Keratinocyte (primary cell): ENCODE measurements around the gene ADAM12.

ENCODE experiments used
- EZH2 ChIP-seq: IDR thresholded peaks from one replicate; pipeline ENCODE4 v1.6.1; 2012; ENCODE audit warnings: inconsistent platforms, mild to moderate bottlenecking, low read length, moderate library complexity
- TF ChIP-seq, protein P1 (sequence below), 3 experiments: IDR thresholded peaks in 1 of 3; conservative IDR thresholded peaks in 1 of 3; optimal IDR thresholded peaks in 1 of 3; 2 replicates in 2 of 3; 3 replicates in 1 of 3; pipeline versions ENCODE3 to v1.5.1; 2011; ENCODE audit warnings: low read length in 3 of 3, mild to moderate bottlenecking in 3 of 3, moderate library complexity in 2 of 3, control low read depth in 1 of 3, inconsistent platforms in 1 of 3; ENCODE audit not compliant: insufficient read depth in 2 of 3; ENCODE audit errors: extremely low read depth in 1 of 3

DNA sequence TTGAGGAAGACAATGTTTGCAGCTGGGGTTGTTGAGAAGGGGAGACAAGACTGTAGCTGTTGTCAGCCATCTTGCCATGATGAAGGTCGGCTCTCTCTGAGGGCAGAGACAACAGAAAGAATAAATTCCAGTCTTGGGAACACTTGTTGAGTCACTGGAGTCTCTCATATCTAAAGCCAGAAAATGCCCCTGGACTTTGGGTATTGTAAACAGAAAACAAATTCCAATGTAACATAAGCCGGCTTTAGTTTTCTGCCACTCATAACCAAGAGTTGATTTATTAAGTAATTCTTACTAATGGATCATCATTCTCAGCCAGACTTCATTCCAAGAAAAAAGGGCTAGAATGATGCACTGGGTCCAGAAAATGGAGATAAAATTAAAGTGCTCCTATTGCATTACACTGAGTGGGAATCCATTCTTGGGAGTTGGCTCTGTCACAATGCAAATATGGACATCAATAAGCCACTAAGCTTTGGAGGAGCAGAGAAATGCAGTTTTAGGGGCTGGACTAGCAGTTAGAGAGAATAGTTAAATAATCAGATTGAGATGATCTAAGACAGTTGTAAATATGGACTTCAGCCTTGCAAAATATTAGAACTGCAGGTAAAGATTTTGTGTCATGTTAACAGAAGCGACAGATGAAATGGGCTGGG, 78.9 kb downstream of the ADAM12 start:
- TF ChIP-seq EZH2 = no peak
- TF ChIP-seq, protein P1, sequence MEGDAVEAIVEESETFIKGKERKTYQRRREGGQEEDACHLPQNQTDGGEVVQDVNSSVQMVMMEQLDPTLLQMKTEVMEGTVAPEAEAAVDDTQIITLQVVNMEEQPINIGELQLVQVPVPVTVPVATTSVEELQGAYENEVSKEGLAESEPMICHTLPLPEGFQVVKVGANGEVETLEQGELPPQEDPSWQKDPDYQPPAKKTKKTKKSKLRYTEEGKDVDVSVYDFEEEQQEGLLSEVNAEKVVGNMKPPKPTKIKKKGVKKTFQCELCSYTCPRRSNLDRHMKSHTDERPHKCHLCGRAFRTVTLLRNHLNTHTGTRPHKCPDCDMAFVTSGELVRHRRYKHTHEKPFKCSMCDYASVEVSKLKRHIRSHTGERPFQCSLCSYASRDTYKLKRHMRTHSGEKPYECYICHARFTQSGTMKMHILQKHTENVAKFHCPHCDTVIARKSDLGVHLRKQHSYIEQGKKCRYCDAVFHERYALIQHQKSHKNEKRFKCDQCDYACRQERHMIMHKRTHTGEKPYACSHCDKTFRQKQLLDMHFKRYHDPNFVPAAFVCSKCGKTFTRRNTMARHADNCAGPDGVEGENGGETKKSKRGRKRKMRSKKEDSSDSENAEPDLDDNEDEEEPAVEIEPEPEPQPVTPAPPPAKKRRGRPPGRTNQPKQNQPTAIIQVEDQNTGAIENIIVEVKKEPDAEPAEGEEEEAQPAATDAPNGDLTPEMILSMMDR (optimal IDR thresholded peaks at IDR 0.05 in 1 of 3, IDR thresholded peaks at IDR 0.05 in 1 of 3, conservative IDR thresholded peaks at IDR 0.05 in 1 of 3; ENCODE audit: extremely low read depth in 1 of 3, insufficient read depth in 2 of 3, low read length in 3 of 3) = no peak
